CD4-positive, alpha-beta T cell treated with Interleukin-6 for 4 hours (primary cell): ENCODE measurements around the gene FGL2.
A peak's percentile ranks its signal among the peaks of the same experiment; 100 is the strongest.
"Not testable (repeated sequence)": the region's sequence is repeated elsewhere in the genome, so short reads cannot be mapped to it uniquely, and the experiment has no call there.

Source experiments
- DNase-seq: peaks from one replicate; pipeline ENCODE4 v3.0.0-alpha.2; 2020; ENCODE audit warnings: mixed read lengths

The FGL2 gene, protein sequence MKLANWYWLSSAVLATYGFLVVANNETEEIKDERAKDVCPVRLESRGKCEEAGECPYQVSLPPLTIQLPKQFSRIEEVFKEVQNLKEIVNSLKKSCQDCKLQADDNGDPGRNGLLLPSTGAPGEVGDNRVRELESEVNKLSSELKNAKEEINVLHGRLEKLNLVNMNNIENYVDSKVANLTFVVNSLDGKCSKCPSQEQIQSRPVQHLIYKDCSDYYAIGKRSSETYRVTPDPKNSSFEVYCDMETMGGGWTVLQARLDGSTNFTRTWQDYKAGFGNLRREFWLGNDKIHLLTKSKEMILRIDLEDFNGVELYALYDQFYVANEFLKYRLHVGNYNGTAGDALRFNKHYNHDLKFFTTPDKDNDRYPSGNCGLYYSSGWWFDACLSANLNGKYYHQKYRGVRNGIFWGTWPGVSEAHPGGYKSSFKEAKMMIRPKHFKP

DNA sequence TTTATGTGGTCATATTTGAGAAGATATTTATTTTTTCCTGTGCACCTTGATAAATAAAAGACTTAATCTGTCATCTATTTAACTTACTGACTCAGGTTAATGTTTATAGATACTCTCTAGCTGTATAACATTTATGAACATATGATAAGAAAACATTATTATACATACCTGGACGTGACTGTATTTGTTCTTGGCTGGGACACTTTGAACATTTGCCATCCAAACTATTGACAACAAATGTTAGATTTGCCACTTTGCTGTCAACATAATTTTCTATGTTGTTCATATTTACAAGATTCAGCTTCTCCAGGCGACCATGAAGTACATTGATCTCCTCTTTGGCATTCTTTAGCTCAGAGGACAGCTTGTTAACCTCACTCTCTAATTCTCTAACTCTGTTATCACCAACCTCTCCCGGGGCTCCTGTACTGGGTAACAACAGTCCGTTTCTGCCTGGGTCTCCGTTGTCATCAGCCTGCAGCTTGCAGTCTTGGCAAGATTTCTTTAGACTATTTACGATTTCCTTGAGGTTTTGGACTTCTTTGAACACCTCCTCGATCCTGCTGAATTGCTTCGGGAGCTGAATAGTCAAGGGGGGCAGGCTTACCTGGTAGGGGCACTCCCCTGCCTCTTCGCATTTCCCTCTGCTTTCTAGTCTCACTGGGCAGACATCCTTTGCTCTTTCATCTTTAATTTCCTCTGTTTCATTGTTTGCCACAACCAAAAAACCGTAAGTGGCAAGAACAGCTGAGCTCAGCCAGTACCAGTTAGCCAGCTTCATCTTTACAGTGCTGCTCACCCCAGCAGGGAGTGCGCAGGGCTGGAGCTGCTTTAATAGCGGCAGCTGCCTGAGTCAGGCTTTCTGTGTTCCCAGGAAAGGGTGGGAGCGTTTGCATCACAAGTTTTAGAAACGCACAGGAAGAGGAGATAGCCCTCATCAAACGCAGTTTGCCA, at the start of gene FGL2:
FGL2 (minus strand) TSS at position 807 of the 954 bp plus-strand sequence; CDS start at position 781, 26 bp downstream.
- peak; percentile 50 for DNase-seq

DNA sequence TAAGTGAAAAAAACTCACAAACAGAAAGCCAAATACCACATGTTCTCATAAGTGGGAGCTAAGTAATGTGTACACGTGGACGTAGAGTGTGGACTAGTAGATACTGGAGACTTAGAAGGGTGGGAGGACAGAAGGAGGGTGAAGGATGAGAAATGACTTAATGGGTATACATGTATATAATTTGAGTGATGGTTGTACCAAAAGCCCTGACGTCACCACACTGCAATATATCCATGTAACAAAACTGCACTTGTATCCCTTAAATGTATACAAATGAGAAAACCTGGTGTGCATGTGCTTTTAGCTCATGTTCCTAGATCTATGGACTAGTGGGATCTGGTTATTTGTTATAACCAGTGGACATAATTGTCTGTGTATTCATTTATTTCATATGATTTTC, 48.5 kb upstream of the FGL2 start:
- DNase-seq: no peak

DNA sequence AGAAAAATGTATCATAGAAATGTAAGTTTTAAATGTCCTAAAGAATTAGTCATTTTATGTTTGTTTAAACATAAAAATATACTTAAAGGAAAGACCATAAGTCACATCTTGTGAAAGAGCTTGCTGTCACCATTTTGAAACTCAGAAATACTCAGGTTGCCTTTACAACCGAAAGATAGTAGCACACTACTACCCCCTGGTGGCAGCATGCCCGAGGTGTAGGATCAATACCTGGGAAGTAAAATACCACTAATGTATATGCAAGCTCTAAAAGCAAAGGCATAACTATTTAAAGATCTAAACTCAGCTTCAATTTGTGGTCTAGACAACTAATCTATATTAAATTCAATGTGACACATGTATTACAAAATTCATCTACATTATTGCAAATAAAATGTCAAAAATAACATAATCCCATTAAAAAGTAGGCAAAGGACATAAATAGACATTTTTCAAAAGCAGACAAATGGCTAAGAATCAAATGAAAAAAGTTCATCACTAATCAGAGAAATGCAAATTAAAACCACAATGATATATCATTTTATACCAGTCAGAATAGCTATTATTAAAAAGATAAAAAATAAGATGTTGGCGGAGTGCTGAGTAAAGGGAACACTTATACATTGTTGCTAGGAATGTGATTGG, 47.7 kb upstream of the FGL2 start:
- DNase-seq: peak; percentile 91

DNA sequence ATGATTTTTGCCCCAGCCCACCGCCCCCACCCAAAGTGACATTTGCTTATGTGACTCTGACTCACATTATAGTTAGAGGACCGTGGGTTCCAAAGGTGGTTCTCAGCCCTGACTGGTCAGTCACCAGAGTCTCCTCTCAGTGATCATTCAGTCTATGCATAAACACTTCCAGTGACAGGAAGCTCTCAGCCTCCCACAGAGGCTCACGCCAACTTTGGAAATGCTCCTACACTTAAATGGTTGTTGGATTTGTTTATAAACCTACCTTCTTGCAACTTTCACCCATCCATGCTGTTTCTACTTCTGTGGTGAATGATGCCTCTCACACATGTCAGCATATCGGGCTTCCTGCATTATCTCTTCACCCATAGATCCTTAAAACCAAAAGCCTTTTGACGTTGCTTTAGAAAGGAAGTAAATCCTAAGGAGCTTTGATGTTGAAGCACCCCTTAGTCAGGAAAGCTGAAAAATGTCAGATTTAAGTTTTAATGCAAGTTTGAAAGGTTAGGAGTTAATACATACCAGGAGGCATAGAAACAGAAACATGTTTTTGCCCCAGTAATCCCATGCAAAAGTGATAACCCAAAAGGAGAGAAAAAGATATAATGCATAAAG, 46.5 kb upstream of the FGL2 start:
- DNase-seq: no peak

DNA sequence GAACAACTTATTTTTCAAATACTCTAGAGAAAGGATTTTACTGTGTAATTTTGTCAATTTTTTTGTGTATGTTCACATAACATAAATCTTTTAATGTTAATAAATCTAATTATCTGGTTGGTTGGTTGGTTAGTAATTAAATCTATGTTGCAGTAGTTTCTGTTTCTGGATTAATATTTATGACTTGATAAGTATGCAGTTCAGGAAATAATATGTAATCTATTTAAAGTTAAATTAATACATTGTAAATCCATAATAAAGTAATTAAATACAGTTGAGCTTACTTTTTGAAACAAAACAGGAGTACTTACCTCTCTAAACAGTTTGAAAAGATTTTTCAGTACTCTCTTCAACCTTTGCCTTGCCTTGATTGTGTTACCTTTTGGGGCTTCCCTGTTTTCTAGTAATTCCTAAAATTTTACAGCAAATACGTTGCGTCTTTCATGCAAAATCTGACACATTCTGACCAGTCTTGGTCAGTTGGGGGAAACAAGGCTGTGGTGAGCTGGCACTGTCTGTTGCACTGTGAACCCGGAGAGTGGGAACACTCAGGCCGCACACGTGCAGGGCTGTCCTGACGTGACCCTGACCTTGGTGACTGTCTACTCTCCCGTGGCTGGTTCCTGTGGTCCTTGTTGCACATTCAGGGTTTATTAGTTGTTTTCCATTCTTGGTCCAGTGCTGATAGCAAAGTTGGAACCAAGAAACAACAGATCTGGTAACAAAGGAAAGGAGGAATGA, 45.6 kb upstream of the FGL2 start:
- DNase-seq: no peak

DNA sequence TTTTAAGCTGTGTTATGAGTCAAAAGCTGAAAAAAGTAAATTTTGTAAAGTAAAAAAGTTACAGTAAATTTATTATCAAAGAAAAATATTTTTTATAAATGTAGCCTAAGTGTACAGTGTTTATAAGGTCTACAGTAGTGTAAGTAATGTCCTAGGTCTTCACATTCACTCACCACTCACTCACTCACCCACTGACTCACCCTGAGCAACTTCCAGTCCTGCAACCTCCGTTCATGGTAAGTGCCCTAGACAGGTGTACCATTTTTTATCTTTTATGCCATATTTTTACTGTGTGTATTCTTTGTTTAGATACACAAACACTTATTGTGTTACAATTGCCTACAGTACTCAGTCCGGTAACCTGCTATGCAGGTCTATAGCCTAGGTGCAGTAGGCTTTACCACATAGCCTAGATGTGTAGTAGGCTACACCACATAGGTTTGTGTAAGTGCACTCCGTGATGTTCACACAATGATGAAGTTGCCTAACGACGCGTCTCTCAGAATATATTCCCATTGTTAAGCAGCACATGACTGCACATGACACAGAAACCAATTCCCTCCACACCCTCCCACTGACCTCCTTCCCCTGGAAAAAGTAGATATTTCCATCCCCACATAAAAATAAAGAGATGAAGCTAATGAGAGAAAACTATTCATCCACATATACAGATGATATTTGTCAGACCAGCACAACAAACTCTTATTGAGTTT, 44.8 kb upstream of the FGL2 start:
- no peak for DNase-seq

DNA sequence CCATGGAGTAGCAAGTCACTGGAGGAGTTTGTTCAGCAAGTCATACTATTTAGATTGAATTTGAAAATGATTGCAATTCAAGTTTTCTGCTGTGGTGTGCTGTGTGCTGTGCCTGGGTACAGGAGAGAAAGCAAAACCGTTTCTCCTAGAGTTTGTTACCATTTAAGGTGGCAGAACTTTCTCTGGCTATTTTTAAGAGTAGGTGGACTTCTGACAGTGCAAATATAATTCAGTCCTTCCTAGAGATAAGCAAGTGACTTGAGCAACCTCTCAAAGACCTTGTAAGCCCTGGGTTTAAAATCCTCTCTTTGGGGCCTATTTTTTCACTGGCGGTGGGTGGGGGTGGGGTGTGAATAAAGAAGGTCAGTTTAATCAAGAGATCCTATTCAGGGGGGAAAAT, 42.9 kb upstream of the FGL2 start:
- DNase-seq: no peak

DNA sequence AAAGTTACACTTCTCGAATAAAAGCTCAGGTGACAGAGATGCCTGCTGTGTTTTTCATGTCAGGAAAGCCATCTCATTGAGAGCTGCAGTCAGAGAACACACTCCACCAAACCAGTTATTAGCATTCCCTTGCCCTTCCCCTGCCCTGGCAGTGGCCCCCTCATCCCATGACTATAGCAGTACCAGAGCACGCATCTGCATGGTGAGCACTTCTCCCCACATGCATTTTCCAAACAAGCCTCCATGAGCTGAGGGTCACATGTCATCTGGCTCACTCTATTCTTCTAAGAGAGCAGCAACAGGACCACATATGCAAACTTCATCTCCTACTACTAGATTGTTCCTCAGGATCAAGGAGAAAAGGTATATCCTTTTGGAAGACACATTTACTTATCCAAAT, 42.4 kb upstream of the FGL2 start:
- no peak for DNase-seq

DNA sequence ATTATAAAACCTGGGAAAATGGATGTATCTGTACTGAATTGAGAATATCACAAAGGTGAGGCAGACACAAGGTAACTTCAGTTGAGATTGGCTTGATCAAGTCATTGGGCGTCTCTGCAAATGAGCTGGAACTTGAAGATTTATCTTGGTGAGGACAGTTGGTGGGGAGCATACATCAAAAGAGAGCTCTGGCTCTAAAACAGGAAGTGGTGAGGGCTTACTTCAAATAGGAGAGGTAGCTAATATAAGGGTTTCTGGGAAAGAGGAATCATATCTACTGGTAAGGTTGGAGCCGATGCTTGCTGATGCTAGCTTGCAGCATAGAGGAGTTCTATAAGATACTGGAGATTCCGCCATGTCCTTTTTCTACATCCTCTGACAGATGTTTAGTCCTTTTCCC, 39.9 kb upstream of the FGL2 start:
- no peak for DNase-seq

DNA sequence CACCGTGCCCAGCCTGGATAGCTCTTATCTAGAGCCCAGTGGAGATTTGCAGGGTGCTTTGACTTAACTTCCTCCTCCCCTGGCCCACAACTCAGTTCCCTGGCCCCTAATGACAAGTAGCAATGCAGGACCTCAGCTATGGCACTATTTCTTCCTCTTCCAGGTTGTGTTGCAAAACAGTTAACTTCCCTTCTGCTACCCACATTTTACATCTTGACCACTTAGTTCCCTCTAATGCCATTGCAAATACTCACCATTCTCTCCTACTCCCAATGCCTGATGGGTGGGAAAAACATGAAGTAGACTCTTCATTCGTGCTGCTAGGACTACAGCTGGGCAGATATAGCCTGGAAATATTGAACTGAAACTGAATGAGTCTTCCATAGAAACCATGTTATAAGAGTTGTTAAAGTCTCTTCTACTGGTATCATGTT, 39.1 kb upstream of the FGL2 start:
- DNase-seq: no peak

DNA sequence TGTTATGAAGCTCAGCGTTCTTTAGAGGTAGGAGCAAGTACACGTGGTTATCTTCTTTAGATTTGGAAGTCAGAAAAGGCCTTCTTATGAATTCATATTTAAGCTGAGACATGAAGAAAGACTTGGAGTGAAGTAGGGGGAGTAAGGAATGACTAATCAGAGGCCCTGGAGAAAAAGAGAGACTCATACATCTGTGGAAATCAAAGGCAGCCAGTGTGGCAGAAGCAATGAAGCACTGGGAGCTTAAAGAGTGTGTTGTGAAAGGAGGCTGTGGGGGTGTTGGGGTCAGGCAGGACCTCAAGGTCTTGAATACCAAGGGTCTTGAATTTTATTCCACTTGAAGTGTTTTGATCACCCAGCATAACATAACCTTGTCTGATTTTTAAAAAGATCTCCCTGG, 35.7 kb upstream of the FGL2 start:
- no peak for DNase-seq

DNA sequence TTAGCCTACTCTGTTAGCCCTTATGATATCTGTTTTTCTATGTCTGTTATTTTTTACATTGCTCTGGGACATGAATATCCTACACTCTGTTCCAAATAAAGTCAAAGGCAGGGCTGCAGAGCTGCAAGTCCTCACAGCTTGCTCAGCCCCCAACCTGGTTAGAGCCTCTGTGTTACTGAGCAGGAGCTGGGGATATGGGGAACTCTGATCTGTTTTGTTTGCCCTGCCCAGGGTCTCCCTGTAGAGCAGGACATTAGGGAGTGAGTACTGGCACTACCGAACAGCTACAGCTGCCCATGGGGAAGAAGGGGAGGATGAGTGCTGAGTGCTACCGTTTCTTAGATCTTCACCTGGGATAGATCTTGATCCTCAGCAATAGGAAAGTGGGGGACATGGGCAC, 32.8 kb upstream of the FGL2 start:
- no peak for DNase-seq

DNA sequence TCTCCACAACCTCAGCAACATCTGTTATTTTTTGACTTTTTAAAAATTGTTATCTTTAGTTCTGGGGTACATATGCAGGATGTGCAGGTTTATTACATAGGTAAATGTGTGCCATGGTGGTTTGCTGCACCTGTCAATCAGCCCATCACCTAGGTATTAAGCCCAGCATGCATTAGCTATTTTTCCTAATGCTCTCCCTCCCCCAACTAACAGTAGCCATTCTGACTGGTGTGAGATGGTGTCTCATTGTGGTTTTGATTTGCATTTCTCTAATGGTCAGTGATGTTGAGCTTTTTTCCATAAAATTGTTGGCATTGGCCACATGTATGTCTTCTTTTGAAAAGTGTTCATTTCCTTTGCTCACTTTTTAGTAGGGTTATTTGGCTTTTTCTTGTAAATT, 29.2 kb upstream of the FGL2 start:
- not testable (repeated sequence) for DNase-seq

DNA sequence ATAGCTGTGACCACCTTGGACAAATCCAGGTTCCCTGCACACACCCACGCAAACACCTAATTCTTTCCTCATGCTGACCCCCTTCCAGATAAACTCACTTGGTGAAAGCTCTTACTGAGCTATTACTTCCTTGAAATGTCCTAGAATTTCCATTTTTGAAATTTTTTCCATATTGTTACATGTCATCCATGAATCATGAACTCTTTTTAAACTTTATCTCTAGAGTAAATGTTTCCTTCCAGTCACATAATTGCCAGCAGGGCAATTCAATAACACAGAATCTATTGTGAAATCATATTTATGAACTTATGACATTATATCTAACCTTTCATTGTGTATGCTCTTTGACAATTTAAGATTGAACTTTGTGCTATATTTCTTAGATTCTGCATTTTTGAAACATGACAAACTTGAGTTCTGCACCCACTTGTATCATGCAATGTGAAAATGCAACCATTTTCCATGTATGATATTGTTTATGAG, 26.8 kb upstream of the FGL2 start:
- no peak for DNase-seq

DNA sequence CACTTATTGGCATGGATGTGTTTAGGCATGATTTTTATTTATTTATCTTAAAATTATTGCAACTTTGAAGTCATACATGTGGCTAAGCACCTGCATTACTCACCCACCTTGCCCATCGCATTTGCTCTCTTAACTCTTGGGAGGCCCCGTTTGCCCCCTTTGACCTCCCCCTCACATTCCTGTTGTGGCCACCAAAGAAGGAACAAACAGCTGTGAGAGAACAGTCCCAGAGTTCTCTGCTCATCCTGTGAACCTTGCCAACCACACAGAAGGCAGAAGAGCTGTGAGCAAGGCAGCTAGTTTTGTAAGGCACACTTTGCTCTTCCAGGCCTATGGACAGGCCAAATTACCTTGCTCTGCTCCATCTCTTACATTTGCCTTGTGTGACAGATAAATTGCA, 23.6 kb upstream of the FGL2 start:
- no peak for DNase-seq

DNA sequence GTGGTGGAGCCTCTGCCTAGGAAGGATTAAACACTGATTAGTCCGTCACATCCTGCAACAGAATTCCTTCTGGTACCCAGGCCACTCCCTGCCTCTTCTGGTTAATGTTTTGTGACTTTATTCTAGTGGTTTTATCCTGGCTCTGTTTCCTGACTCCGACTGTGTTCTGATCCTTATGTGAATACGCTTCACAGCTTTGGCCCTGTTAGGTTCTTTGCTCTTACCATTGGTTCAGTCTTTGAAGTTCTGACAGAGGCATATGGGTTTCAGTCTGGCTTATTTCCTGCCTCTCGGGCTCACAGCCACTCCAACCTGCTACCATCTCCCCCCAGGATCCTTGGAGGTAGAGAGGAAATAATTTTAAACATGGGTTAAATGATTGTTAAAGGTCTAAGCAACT, 23.2 kb upstream of the FGL2 start:
- DNase-seq: peak; percentile 8

DNA sequence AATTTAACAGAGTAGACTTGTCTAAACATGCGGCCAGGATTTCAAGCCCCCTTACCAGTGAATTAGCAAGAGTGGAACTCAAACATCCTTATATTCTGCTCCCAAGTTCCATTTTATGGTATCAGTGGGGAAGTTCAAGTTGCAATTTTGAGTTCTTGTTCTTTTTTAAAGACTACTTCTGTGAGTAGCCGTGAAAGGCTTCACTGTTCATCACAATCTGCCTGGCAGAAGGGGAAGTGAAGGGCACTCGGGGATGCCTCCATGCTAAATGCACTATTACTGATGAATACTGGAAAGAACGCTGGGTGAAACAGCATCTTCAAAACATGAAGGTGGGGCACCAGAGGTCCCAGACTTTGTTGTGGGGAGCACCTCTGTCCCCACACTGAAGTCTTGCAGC, 22.4 kb upstream of the FGL2 start:
- no peak for DNase-seq

DNA sequence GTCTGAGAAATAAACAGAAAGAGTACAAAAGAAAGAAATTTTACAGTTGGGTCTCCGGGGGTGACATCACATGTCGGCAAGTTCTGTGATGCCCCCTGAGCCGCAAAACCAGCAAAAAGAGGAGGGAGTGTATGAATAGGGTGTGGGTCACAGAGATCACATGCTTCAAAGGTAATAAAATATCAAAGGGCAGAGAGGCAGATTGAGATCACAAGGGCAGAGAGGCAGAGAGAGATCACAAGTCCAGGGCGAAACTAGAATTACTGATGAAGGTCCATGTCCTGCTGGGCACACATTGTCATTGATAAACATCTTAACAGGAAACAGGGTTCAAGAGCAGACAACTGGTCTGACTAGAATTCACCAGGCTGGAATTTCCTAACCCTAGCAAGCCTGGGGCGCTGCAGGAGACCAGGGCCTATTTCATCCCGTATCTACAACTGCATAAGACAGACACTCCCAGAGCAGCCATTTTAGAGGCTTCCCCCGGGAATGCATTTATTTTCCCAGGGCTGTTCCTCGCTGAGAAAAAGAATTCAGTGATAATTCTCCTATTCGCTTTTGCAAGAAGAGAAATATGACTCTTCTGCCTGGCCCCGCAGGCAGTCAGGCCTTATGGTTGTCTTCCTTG, 20.2 kb upstream of the FGL2 start:
- DNase-seq: not testable (repeated sequence)

DNA sequence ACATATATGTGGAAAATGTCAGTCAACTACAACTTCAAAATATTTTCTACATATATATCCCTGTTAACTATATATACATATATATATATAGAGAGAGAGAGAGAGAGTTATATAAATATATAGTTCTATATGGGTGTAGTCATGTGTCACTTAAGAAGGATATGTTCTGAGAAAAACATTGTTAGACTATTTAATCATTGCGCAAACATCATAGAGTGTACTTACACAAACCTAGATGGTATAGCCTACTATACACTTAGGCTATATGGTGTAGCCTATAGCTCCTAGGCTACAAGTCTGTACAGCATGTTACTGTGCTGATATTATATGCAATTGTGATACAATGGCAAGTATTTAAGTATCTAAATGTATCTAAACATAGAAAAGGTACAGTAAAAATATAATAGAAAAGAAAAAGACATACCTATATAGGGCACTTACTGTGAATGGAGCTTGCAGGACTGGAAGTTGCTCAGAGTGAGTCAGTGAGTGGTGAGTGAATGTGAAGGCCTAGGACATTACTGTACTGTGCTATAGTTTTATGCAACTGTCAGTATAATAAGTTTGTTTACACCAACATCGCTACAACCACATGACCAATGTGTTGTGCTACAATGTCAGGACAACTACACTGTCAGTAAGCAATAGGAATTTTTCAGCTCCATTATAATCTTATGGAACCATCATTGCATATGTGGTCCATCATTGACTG, 18.0 kb upstream of the FGL2 start:
- DNase-seq: no peak
